Epithelial cell of esophagus (primary cell): ENCODE results near the gene PGAP6.
A peak's percentile ranks its signal among the peaks of the same experiment; 100 is the strongest.

Experiments used
- DNase-seq: peaks from one replicate; pipeline ENCODE4 v3.0.0; 2010; ENCODE audit warnings: low read depth
- H3K4me3 ChIP-seq: 2 replicates; pipeline ENCODE4 v1.5.1; 2011; ENCODE audit warnings: mild to moderate bottlenecking, low read length, control low read depth
- TF ChIP-seq, protein P1 (sequence below): IDR thresholded peaks from 2 replicates; pipeline ENCODE4 v1.5.1; 2011; ENCODE audit warnings: low read depth, mild to moderate bottlenecking, low read length, control low read depth, inconsistent platforms; ENCODE audit not compliant: insufficient read depth; ENCODE audit errors: missing control alignments

Gene PGAP6

DNA sequence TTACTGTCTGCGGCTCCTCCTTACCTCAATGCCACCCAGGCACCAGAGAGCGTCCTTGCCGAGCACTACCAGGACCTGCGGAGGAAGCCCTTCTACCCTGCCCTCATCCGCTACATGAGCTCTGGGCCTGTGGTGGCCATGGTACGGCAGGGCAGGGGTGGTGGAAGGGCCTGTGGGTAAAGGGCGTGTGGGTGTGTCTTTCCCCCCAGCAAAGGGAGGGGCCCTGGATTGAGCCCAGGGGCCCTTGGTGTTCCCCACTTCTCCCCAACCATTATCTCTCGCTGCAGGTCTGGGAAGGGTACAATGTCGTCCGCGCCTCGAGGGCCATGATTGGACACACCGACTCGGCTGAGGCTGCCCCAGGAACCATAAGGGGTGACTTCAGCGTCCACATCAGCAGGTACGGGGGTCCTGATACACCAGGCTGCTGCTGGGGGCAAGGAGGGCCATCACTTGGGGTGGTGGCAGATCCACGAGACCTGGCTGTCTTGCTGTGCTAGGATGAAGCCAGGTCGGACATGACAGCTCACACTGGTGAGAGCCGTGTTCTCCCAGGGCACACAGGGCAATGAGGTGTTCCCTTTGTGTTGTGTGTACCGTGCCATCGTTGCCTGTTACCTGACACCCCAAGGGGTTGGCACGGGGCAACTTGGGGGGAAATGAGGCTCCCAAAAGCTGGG lies 17.7 kb upstream of the PGAP6 start:
- no peak for DNase-seq
- TF ChIP-seq, protein P1, sequence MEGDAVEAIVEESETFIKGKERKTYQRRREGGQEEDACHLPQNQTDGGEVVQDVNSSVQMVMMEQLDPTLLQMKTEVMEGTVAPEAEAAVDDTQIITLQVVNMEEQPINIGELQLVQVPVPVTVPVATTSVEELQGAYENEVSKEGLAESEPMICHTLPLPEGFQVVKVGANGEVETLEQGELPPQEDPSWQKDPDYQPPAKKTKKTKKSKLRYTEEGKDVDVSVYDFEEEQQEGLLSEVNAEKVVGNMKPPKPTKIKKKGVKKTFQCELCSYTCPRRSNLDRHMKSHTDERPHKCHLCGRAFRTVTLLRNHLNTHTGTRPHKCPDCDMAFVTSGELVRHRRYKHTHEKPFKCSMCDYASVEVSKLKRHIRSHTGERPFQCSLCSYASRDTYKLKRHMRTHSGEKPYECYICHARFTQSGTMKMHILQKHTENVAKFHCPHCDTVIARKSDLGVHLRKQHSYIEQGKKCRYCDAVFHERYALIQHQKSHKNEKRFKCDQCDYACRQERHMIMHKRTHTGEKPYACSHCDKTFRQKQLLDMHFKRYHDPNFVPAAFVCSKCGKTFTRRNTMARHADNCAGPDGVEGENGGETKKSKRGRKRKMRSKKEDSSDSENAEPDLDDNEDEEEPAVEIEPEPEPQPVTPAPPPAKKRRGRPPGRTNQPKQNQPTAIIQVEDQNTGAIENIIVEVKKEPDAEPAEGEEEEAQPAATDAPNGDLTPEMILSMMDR, result no peak
- H3K4me3 ChIP-seq, result no peak overlapping the region

DNA sequence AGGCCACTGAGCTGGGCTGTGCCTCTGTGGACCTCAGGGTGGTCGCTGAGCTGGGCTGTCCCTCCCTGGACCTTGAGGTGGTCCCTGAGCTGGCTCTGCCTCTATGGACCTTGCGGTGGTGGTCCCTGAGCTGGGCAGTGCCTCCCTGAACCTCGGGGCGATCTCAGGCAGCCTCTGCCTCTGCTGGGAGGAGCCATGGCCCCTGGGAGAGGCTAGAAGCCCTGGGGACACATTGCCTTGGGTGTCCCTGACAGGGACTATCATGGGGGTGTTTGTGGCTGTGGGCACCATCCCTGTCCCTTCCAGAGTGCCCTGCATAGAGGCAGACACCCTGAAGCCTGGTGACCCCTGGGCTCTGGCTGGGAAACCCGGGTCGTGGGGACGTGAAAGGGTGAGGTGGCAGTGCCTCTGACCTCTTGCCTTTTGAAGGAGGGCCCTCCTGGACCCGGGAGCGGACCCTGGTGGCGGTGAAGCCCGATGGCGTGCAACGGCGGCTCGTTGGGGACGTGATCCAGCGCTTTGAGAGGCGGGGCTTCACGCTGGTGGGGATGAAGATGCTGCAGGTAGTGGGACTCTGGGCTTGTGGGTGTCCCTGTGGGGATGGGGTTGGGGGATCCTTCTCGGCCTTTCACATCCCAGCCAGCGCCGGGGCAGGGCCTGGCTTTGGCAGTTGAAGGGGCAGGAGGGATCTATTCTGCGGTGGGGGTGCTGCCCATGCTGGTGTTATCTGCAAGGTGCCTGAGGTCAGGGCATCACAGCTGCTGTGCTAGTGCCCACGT lies 17.0 kb upstream of the PGAP6 start:
- TF ChIP-seq, protein P1, result no peak
- no peak overlapping the region for H3K4me3 ChIP-seq
- no peak for DNase-seq

- DNase-seq, result peak; percentile 63
- H3K4me3 ChIP-seq, result peak overlapping the region; percentile 27
- TF ChIP-seq, protein P1, result peak; percentile 48
Measured at GRCh38 chr16:397736-398332, 16.1 kb upstream of the PGAP6 start.

- TF ChIP-seq, protein P1, result no peak
- peak; percentile 22 for DNase-seq
- peak within 1 kb of the TSS; percentile 35 for H3K4me3 ChIP-seq
Measured at GRCh38 chr16:397135-397661, 15.4 kb upstream of the PGAP6 start, which contains the start of gene NME4. Gene NME4, plus strand, starts transcription at chr16:397199. Its CDS starts 24 bp downstream, at chr16:397223.

GRCh38 chr16:396605-397004 lies 14.8 kb upstream of the PGAP6 start:
- DNase-seq, result peak; percentile 34
- TF ChIP-seq, protein P1, result no peak
- peak overlapping the region; percentile 35 for H3K4me3 ChIP-seq

GRCh38 chr16:396199-396598 lies 14.4 kb upstream of the PGAP6 start:
- H3K4me3 ChIP-seq, result no peak overlapping the region
- TF ChIP-seq, protein P1, result no peak
- DNase-seq, result no peak
